GM18873 (cell line): Measurements from ENCODE around the gene SFSWAP.

ENCODE experiments used
- ATAC-seq: cut with Tn5 transposase; IDR thresholded peaks from one replicate; pipeline ENCODE4 v1.9.1; 2021; ENCODE audit warnings: mild to moderate bottlenecking, moderate library complexity, moderate number of reproducible peaks; ENCODE audit not compliant: unreplicated experiment, low FRiP score

SFSWAP gene

DNA sequence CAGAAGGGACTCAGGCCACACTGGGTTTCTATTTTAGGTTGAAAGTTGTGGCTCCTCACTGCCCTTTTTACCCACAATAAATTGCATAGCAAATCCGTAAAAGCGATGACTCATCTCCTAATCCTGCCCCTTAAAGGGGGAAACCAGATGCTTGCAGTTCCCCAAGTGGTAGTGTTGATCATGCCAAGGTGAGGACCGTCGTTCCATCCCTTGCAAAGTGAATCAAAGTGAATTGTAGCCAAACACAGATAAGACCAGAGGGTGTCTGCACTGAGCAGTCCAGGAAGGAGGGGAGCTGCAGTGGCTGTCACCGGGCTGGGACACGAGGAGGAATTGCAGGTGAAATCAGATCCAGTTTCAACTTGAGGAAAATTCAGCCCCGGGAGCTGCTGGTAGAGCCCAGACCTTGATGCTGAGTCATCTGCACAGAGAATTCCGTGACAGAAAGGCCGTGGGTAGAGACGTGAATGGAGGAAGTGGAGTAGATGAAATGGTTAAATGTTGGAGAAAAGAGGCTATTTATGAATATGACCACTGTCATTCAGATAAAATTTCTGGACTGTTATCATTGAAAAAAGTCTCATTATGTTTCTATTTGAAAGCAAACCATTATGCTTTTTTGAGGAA, 73.1 kb downstream of the SFSWAP start:
- peak; percentile 63 for ATAC-seq

GRCh38 chr12:131784909-131785762, 74.2 kb downstream of the SFSWAP start:
- no peak for ATAC-seq

DNA sequence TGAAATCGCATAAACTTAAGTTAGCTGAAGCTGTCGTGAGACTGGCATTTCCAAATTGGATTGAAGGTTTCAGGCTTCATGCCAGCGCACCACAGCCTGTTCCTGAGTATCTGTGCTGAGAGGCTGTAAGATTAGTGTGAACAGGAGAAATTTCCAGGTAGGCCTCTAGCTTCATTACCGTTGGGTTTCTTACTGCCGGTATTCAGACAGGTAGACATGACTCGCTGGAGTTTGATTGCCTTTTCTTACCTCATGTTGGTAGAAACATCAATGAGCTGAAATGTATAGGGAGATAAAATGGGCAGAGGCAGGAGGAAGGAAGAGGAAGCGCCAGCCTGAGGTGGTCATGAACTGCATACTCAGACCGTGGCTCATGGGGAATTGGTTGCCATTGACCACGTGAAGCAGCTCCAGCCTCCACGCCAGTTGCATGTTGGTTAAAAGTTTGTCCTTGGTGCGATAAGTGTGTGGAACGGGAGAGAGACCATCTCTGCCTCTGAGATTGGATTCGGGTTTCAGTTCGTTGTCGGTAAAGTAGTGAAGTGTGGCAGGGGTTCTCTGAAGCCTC, 75.0 kb downstream of the SFSWAP start:
- no peak for ATAC-seq

DNA sequence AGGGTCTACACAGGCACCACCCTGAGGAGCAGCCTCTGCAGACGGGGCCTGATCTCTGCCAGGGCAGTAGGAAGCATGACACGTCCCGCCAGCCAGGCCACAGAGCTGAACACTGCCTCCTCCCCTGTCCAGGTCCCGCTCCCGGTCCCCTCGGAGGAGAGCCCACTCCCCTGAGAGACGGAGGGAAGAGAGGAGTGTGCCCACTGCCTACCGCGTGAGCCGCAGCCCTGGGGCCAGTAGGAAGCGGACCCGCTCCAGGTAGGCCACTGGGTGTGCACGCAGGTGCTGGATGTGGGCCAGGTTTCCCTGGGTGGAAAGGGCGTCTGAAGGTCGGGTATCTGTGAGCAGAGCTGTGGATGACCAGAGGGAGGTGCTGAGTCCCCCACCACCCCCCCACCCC, 75.4 kb downstream of the SFSWAP start:
- ATAC-seq, result no peak

DNA sequence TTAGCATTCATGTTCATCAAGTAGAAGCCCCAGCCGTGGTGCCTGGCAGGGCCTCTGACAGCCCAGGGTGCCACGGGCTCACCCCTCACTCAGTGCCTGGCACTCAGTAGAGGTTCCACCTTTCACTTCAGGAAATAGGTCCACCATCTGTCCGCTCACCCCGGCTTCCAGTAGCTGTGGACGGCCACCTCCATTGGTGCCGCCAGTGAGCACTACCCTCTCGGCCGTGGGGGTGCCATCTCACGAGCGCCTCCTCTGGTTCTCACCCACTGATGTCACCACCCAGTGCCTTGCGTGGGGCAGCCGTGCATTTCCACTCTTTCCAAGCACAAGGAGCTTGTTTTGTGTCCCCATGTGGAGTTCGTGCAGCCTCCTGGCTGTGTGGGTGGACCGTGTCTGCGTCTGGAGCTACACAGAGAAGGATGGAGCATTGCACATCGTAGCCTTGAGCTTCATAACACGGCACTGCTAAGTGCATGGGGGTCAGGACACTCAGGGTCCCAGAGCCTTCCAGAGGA, 76.3 kb downstream of the SFSWAP start:
- ATAC-seq, result no peak

DNA sequence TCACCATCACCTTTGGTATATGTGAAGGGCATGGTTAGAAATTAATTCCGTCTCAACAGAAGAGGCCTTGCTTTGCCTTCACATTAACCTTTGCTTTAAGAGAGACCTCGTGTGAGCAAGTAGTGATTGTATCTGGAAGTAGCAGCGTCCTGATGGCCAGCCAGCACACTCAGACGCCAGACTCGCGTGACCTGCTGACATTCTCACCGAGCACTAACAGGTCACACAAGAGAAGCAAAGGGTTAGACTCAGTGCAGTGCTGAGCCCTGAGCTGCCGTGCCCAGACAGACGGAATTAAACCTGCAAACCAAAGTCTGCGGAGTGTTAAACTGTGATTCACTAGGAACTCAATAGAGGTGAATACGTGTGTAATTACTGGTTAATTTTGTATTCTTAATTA, 77.2 kb downstream of the SFSWAP start:
- ATAC-seq, result no peak

DNA sequence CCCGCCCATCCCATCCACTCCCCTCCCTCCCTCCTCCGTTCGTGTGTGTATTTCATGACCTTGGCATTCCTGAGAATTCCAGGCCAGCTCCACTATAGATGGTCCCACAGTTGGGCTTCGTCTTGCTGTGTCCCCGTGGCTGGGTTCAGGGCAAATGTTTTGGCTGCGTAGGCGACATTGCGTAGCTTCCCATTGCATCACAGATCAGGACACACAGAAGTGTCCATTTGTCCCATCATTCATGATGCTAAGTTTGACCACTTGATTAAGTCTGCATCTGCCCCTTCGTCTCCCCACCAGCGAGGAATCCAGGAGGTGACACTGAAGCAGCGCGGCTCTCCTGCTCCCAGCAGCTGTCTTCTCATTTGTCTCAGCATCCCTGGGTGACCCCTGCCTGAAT, 78.7 kb downstream of the SFSWAP start:
- ATAC-seq, result no peak

GRCh38 chr12:131793243-131794022, 82.5 kb downstream of the SFSWAP start:
- no peak for ATAC-seq

DNA sequence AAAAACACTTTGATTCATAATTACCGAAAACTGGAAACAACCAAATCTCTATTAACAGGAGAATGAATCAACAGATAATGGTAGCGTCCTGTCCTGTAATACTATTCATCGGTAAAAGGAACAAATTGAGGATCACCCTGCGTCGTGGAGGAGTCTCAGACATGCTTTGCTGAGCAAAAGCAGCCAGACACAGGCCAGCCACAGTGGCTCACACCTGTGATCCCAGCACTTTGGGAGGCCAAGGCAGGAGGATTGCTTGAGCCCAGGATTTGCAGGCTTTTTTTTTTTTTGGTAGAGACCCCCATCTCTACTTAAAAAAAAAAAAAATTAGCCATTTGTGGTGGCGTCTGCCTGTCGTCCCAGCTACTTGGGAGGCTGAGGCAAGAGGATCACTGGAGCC, 83.2 kb downstream of the SFSWAP start:
- no peak for ATAC-seq

DNA sequence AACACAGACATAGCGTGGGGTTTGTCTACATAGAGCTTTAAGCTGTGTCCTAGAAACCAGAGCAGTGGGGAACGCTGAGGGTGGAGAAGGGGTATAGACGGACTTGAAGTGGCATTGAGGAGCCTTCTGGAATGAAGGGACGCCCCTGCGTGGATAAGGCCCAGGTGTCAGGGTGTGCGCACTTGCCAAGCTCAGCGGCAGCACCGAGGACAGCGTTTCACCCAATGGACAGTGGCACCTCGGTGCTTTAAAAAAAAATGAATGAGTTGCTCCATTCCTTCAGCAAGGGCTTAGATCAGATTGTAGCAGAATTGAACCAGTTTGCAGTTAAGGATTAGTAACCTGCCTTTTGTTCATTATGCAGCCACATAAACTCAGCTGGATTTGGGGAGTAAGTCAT, 83.7 kb downstream of the SFSWAP start:
- ATAC-seq, result no peak

GRCh38 chr12:131795064-131795463, 84.2 kb downstream of the SFSWAP start:
- no peak for ATAC-seq

DNA sequence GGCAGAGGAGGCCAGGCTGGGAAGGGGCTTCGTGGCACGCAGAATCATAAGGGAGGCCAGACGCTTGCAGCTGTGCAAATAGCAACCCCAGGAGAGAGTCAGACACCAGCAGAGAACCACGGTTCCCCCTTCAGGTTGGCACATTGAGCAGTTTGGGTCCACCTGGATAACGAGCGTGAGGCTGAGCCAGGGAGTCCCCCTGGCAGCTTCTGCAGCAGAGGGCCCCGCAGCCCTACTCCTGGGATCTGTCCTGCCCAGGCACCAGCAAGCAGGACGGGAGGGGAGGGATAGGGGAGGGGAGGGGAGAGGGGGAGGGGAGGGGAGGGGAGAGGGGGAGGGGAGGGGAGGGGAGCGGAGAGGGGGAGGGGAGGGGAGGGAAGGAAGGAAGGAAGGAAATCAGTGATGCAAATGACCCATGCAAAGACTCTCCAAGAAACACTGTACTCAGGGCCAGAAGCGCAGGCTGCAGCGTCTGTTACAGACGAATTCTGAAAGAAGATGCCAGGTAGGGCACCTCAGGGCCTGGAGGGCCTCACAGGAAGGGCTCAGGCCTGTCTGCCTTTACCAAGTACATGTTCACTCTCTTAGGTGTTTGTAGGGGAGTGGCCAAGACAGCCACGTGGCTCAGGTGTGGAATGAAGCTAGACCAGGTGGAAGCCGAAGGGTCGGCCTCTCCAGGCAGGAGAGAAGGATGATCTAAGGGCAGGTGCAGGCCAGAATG, 85.0 kb downstream of the SFSWAP start:
- ATAC-seq, result no peak

- no peak for ATAC-seq
These were observed 85.5 kb downstream of the SFSWAP start for GRCh38 chr12:131796411-131796736.

- ATAC-seq, result no peak
These were observed 86.1 kb downstream of the SFSWAP start for GRCh38 chr12:131796754-131797587.

- no peak for ATAC-seq
These were observed 86.7 kb downstream of the SFSWAP start for GRCh38 chr12:131797588-131797934.

DNA sequence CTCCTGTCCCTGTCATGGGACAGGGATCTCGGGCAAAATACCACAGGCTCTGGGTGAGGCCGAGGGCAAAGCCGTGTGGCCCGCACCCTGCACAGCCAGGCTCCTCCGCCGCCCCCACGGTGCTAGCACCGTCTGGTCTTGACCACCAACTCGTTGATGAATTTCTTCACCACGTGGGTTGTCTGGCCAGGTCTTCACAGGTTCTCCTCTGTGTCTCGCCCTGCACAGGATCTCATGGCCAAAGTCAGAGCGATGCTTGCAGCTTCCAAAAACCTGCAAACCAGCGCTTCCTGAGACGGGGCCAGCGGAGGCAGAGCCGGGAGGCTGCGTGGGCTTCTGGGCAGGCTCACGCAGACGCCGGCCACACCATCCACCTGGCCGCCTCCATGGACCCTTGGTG, 88.3 kb downstream of the SFSWAP start:
- no peak for ATAC-seq

GRCh38 chr12:131799828-131800593, 89.1 kb downstream of the SFSWAP start:
- ATAC-seq, result no peak

- ATAC-seq, result no peak
These were observed 89.8 kb downstream of the SFSWAP start for GRCh38 chr12:131800594-131801135.
